T-helper 2 cell treated with Interferon-gamma antibody and Interleukin-4, amounts not matched to agents 100 ng/mL and 5 ng/mL, for 36 hours (primary cell): ENCODE data around the gene HSD17B4. TPM values are rescaled to one million over a fixed set of nuclear protein-coding genes. Genes with fewer than 3 reads are reported as not detected.

ENCODE experiments used
- total RNA-seq: library from RNA; stranded (reverse); gene quantifications from 2 replicates; pipeline ENCODE4 v1.2.3, GENCODE V29; 2022

Gene HSD17B4
- total RNA-seq, 1 donor from 2014 or later, result 89.2 TPM

Other genes starting within 250 kb of the HSD17B4 start
- gene TNFAIP8, start 96.5 kb upstream of the HSD17B4 start, total RNA-seq, result 108 and 115 TPM in 2 replicates
- not detected in 2 replicates for gene FAM170A, start 177.1 kb downstream of the HSD17B4 start, total RNA-seq